Measurements from ENCODE around the gene THOC3.
"Not testable (repeated sequence)": the region's sequence is repeated elsewhere in the genome, so short reads cannot be mapped to it uniquely, and the experiment has no call there.

THOC3 gene

GRCh38 chr5:175940632-175941031 lies 27.5 kb downstream of the THOC3 start:
- DNase-seq, result not testable (repeated sequence)

GRCh38 chr5:175938489-175938888 lies 29.6 kb downstream of the THOC3 start:
- not testable (repeated sequence) for DNase-seq

- DNase-seq, result not testable (repeated sequence)
These were observed 39.4 kb downstream of the THOC3 start for GRCh38 chr5:175928752-175929151.

- DNase-seq, result not testable (repeated sequence)
These were observed 43.0 kb downstream of the THOC3 start for GRCh38 chr5:175925106-175925505.

GRCh38 chr5:175922192-175922885 lies 45.8 kb downstream of the THOC3 start:
- no peak for DNase-seq

GRCh38 chr5:175921061-175921730 lies 46.9 kb downstream of the THOC3 start:
- DNase-seq, result no peak

- no peak for DNase-seq
These were observed 47.8 kb downstream of the THOC3 start for GRCh38 chr5:175920231-175920811.

GRCh38 chr5:175915066-175916037 lies 52.8 kb downstream of the THOC3 start:
- DNase-seq, result not testable (repeated sequence)

- DNase-seq, result not testable (repeated sequence)
These were observed 54.1 kb downstream of the THOC3 start for GRCh38 chr5:175913835-175914672.

- DNase-seq, result not testable (repeated sequence)
These were observed 58.0 kb downstream of the THOC3 start for GRCh38 chr5:175910072-175910471.

All from anterior cingulate cortex (tissue), 58 donors.